ENCODE data around the gene RAD51B.

Gene RAD51B

DNA sequence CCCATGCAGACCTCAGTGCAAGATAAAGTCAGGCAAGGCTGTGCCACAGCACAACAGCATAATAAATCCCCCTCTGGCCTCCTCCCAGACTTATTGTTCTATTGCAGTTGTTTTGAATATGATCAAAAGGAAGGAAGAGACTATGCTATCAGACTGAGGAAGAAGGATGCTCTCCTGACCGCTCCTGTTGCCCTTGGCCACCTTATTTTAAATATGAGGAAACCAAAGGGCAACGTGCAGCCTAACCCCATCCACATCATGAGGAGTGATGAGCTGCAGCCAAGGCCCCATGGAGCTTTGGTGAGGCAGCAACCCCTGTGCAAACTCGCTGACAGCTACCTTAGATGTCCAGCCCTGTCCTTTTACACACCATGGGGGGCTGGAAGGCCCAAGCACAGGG, 681.6 kb downstream of the RAD51B start:
- no peaks in the 10 kb centered on the region for H3K27me3 ChIP-seq (replicated peaks)
- H3K4me3 ChIP-seq (ENCODE audit: low read depth, low read length) = no peak overlapping the region
- TF ChIP-seq, protein P1, sequence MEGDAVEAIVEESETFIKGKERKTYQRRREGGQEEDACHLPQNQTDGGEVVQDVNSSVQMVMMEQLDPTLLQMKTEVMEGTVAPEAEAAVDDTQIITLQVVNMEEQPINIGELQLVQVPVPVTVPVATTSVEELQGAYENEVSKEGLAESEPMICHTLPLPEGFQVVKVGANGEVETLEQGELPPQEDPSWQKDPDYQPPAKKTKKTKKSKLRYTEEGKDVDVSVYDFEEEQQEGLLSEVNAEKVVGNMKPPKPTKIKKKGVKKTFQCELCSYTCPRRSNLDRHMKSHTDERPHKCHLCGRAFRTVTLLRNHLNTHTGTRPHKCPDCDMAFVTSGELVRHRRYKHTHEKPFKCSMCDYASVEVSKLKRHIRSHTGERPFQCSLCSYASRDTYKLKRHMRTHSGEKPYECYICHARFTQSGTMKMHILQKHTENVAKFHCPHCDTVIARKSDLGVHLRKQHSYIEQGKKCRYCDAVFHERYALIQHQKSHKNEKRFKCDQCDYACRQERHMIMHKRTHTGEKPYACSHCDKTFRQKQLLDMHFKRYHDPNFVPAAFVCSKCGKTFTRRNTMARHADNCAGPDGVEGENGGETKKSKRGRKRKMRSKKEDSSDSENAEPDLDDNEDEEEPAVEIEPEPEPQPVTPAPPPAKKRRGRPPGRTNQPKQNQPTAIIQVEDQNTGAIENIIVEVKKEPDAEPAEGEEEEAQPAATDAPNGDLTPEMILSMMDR (IDR thresholded peaks at IDR 0.05; ENCODE audit: low read depth, low read length, missing control alignments) = no peak
- DNase-seq = no peak
- in situ Hi-C loops (cut with HindIII; ENCODE audit: low pct_ligation_motif_present, low sequenced_read_pairs) = no loop called here
- no peak overlapping the region for H3K27ac ChIP-seq
- H3K36me3 ChIP-seq (replicated peaks) = no peaks in the 10 kb centered on the region

DNA sequence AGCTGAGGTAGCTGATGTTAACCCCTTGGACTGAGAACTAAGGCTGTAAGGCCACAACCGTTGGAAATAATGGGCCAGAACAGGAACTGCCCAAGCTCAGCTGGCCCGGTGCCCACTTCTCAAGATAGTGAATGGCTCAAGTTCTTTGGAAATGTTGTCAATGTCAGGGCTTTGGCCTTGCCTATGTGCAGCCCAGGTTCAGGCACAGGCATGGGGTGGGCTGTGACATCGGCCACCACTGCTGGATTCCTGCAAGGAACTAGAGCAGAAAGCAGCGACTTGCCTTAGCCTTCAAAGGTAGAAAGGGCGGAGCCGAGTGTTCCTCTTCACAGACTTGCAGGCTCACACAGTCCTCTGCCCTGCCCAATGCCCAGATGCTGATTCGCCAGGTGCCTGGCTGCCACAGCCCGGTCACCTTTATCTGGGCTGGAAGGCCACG, 682.1 kb downstream of the RAD51B start:
- Histone ChIP-seq H3K4me3 (ENCODE audit: low read depth, low read length) (no peak overlapping the region), H3K27ac (no peak overlapping the region), H3K36me3 (replicated peaks) (no peaks in the 10 kb centered on the region), H3K27me3 (replicated peaks) (no peaks in the 10 kb centered on the region)
- TF ChIP-seq, protein P1 (IDR thresholded peaks at IDR 0.05; ENCODE audit: low read depth, low read length, missing control alignments) = no peak
- in situ Hi-C loops (cut with HindIII; ENCODE audit: low pct_ligation_motif_present, low sequenced_read_pairs) = no loop called here
- DNase-seq = no peak

DNA sequence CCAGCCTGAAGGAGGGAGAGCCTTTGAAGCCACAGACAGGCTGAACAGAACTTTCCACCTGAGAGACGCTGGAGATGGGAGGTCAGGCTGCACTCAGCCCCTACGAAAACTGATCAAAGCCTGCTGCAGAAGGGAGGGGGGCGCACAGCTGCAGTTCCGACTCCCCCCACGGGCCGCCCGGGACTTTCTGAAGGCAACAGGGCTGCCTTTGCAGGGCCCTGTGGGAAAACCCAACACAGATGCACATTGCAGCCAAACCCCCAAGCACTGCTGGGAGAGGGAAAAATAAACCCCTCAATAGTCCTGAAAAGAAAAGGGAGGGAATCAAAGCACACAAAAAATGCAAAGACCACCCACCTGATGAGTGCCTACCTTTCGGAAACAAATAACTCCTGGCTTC, 682.7 kb downstream of the RAD51B start:
- no peak for DNase-seq
- Histone ChIP-seq H3K27ac (no peak overlapping the region), H3K27me3 (replicated peaks) (no peaks in the 10 kb centered on the region), H3K4me3 (ENCODE audit: low read depth, low read length) (no peak overlapping the region), H3K36me3 (replicated peaks) (no peaks in the 10 kb centered on the region)
- TF ChIP-seq, protein P1 (IDR thresholded peaks at IDR 0.05; ENCODE audit: low read depth, low read length, missing control alignments) = no peak
- in situ Hi-C loops (cut with HindIII; ENCODE audit: low pct_ligation_motif_present, low sequenced_read_pairs) = no loop called here

DNA sequence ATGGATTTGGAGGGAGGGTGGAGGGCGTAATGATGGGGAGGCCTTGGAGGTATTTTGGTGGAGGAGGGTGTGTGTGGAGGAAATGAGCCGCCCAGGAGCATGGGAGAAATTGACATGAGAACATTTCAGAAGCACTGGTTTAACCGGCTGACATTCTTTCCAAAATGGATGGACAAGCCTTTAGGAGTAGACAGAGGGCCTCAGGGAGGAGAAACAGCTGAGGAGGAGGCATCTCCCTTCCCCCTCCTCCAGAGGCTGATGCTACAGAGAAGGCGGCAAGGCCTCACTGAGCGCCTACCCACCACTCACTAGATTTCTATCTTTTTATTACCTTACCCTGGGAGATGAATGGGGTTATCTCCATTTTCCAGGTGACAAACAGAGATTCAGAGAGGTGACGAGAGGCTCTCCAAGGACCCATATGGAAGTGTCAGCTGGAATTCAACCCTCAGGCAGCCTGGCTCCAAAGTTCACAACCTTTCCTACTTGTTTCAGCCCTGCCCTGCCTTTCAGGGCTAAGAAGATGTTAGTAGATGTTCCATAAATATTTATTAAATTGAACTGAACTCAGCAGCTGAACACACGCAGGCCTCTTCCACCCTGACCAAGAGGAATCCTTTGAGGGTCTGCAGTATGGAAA, 683.7 kb downstream of the RAD51B start:
- Histone ChIP-seq H3K36me3 (replicated peaks) (no peaks in the 10 kb centered on the region), H3K27me3 (replicated peaks) (no peaks in the 10 kb centered on the region), H3K4me3 (ENCODE audit: low read depth, low read length) (no peak overlapping the region), H3K27ac (no peak overlapping the region)
- in situ Hi-C loops (cut with HindIII; ENCODE audit: low pct_ligation_motif_present, low sequenced_read_pairs) = no loop called here
- TF ChIP-seq, protein P1 (IDR thresholded peaks at IDR 0.05; ENCODE audit: low read depth, low read length, missing control alignments) = no peak
- DNase-seq = no peak

DNA sequence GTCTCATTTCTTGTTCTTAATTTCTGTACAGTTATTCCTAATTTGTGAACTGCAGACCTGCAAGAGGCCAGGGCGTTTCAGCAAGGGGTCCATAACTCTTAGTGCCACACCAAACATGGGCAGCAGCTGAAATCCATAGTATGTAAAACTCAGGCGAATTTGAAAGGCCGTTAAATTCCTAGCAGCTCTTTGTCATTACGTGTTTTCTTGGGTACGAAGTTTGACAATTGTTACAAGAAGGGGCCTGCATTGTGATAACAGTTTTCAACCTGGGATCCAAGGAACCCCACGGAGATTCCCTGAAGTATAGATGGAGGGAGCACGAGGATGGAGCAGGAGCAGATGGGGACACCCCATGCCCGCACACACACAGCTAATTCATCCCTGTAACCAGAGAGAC, 685.3 kb downstream of the RAD51B start:
- in situ Hi-C loops (cut with HindIII; ENCODE audit: low pct_ligation_motif_present, low sequenced_read_pairs) = no loop called here

More for the DNA sequence above, 685.3 kb downstream of the RAD51B start:
- H3K27ac ChIP-seq = no peak overlapping the region
- TF ChIP-seq, protein P1 (IDR thresholded peaks at IDR 0.05; ENCODE audit: low read depth, low read length, missing control alignments) = no peak
- no peaks in the 10 kb centered on the region for H3K27me3 ChIP-seq (replicated peaks)
- DNase-seq = no peak
- H3K36me3 ChIP-seq (replicated peaks) = no peaks in the 10 kb centered on the region
- H3K4me3 ChIP-seq (ENCODE audit: low read depth, low read length) = no peak overlapping the region
